GM23248 (cell line): ENCODE measurements around the gene PTOV1.

ENCODE experiments used
- EZH2 ChIP-seq: fragments of 200-600 bp; sonication (generic); IDR thresholded peaks from 2 replicates; pipeline ENCODE4 v1.6.1; 2018; ENCODE audit warnings: antibody characterized with exemption, mild to moderate bottlenecking; ENCODE audit not compliant: insufficient read depth, poor library complexity, severe bottlenecking
- EZH2phosphoT487 ChIP-seq: fragments of 200-600 bp; sonication (generic); IDR thresholded peaks from 2 replicates; pipeline ENCODE4 v1.6.1; 2018; ENCODE audit warnings: antibody characterized with exemption, moderate library complexity, mild to moderate bottlenecking, low read depth; ENCODE audit not compliant: insufficient read depth

- TF ChIP-seq EZH2 (no peak), EZH2phosphoT487 (no peak)
Observed at GRCh38 chr19:49863254-49863934, 12.4 kb downstream of the PTOV1 start.
